Dermis microvascular lymphatic vessel endothelial cell (primary cell): ENCODE data around the gene IFT81. TPM values are rescaled to one million over a fixed set of nuclear protein-coding genes. Genes with fewer than 3 reads are reported as not detected.
"Not testable (repeated sequence)": the region's sequence is repeated elsewhere in the genome, so short reads cannot be mapped to it uniquely, and the experiment has no call there.

ENCODE experiments used
- DNase-seq, 2 donors: peaks; one replicate each; pipeline versions ENCODE4 v3.0.0 to v3.0.0-alpha.2; 2010; ENCODE audit warnings: low read depth in 2 of 2
- total RNA-seq: library from RNA; depleted of rRNA; stranded (reverse); fragments of >200 nt; gene quantifications from 2 replicates; pipeline ENCODE4 v1.2.1, GENCODE V29; 2014

IFT81 gene
- total RNA-seq = 4.3 and 5.3 TPM in 2 replicates

GRCh38 chr12:110124269-110124995 lies at the start of gene IFT81:
IFT81 (plus strand) TSS chr12:110124357; CDS start chr12:110127381, 3,024 bp downstream.
- peak; percentile 86 to 91 for DNase-seq

GRCh38 chr12:110075880-110076279 lies 48.3 kb upstream of the IFT81 start:
- no peak for DNase-seq

- DNase-seq = no peak
These were observed 46.4 kb upstream of the IFT81 start for GRCh38 chr12:110077800-110078199.

GRCh38 chr12:110079477-110080400 lies 44.4 kb upstream of the IFT81 start:
- peak in 1 of 2 donors; percentile 23 for DNase-seq

GRCh38 chr12:110080410-110080809 lies 43.7 kb upstream of the IFT81 start:
- DNase-seq = no peak

GRCh38 chr12:110084314-110085015 lies 39.7 kb upstream of the IFT81 start:
- no peak for DNase-seq

GRCh38 chr12:110088216-110088615 lies 35.9 kb upstream of the IFT81 start:
- DNase-seq = not testable (repeated sequence)

GRCh38 chr12:110088936-110089335 lies 35.2 kb upstream of the IFT81 start:
- no peak for DNase-seq

GRCh38 chr12:110090266-110091135 lies 33.7 kb upstream of the IFT81 start:
- no peak for DNase-seq

- DNase-seq = no peak
These were observed 32.9 kb upstream of the IFT81 start for GRCh38 chr12:110091136-110091711.

- no peak for DNase-seq
These were observed 30.4 kb upstream of the IFT81 start for GRCh38 chr12:110093631-110094311.

GRCh38 chr12:110100315-110100970 lies 23.7 kb upstream of the IFT81 start:
- peak; percentile 69 to 77 for DNase-seq

GRCh38 chr12:110102255-110102654 lies 21.9 kb upstream of the IFT81 start:
- DNase-seq = peak in 1 of 2 donors; percentile 67

- DNase-seq = no peak
These were observed 19.7 kb upstream of the IFT81 start for GRCh38 chr12:110104188-110105094.

GRCh38 chr12:110105159-110105558 lies 19.0 kb upstream of the IFT81 start:
- no peak for DNase-seq

- no peak for DNase-seq
These were observed 18.2 kb upstream of the IFT81 start for GRCh38 chr12:110105986-110106385.

GRCh38 chr12:110107369-110108281 lies 16.5 kb upstream of the IFT81 start:
- peak; percentile 65 to 84 for DNase-seq
